GM19324 (cell line): ENCODE data around the gene PRDM11.

Experiments
- ATAC-seq: cut with Tn5 transposase; IDR thresholded peaks from one replicate; pipeline ENCODE4 v1.9.1; 2021; ENCODE audit warnings: mild to moderate bottlenecking, moderate library complexity; ENCODE audit not compliant: unreplicated experiment, low FRiP score

PRDM11 gene

DNA sequence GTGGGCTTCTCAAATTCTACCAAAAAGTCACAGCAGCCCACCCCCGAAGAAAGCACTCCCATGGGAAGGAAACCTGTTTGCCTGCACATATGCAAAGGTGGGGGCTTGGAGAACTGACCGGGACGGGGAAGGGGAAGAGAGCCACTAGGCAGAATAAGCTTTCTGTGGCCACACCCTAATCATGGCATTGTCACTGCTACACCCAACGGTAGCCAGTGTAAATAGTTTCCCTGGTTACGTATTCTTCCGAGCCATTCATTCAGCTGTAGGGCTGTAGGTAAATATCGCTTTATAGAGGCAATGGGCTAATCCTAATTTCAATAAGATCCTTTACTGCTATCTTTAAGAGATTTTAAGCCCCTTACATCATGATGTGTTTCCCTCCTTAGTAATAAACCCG lies 61.7 kb downstream of the PRDM11 start:
- no peak for ATAC-seq

DNA sequence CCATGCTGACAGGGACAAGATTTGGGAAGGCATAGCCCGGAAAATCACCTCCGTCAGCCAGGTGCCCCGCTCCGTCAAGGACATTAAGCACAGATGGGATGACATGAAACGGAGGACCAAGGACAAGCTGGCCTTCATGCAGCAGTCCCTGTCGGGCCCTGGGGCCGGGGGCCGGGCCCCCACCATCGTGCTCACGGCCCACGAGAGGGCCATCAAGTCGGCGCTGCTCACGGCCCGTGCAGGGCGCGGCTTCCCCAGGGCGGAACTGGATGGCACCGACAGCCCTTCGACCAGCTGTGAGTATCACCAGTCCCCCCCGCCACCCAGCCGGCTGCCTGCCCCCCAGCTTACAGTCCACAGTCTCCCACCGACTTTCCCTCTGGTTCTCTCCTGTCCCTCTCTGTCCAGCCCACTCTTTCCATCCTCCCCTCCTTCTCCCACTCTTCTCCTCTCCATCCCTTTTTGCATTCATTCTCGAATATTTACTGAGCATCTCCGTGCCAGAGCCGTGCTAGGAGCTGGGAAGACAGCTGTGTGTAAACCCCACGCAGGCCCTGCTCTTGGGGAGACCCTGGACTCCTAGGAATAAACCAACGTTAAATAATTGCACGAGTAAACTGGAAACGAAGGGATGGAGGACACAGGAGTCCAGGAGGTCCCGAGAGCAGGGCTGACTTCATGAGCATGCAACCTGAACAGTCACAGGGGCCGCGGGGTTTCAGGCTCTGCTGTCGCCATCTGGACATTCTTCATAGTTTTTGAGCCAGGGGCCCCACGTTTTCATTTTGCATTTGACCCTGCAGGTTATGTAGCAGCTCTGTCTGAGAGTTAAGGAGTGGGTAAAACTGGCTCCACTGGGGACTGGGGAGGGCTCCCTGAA lies 62.8 kb downstream of the PRDM11 start:
- no peak for ATAC-seq

DNA sequence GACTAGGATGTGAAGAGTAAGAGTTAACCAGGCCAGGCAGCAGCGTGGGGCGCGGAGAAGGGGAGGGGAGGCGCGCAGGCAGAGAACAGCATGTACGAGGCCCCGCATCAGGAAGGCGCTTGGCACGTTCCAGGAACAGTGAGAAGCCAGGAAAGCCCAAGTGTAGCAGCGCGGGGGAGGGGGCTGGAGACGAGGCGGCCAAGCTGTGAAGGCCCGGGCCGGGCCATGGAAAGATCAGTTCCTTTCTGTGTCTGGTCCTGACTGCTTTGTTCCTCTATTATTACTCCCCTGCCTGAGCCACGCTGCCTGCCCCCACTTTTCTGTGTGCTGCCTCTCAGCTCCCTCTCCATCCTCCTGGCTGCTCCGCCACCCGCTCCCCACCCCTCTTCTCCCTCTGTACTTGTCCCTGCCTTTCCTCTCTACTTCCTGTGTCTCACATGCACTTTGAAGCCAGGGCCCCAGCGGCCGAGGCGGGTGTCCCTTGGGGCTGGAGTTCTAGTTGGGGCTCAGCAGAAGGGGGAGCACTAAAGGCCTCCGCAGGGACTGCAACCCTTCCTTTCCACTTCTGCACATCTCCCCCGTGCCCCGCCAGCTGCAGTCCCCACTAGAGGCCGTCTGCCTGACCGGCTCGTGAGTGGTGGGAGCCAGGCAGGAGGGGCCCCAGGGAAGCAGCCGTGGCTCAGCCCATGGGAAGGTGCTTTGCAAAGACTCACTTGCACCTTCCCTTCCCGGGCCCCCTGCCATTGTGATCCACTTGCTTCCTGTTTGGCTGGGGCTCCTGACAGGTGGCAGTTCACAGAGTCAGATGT lies 63.7 kb downstream of the PRDM11 start:
- no peak for ATAC-seq

DNA sequence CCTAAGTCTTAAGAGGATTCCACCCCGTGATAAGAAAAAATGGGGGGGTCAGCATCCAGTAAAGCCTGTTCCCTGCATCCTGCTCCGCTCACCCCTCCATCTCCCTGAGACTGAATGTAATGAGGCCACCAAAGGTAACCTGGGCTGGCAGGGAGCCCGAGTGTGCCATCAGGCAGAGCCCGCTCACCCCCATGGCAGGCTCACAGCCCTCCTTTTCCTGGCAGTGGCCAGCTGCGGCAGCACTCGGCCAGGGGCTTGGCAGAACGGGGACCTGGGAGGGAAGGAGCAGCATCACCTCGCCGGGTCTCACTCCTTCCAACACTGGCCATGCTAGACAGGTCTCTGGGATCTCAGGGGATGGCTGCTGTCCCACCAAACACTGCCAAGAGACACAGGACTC lies 64.4 kb downstream of the PRDM11 start:
- no peak for ATAC-seq

DNA sequence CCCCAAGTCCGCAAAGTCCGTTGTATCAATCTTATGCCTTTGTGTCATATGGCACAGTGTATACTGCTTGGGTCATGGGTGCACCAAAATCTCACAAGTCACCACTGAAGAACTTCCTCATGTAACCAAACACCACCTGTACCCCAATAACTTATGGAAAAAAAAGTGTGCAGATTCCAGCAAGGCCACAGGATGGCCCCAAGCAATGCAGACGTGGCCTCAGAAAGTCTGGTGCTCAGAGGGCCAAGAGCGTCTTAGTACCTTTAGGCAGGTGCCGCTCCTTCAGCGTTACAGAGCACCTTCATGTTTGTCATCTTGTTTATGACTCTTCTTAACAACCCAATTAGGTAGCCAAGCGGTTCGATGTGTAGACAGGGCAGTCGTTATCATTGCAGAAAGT lies 65.3 kb downstream of the PRDM11 start:
- no peak for ATAC-seq

DNA sequence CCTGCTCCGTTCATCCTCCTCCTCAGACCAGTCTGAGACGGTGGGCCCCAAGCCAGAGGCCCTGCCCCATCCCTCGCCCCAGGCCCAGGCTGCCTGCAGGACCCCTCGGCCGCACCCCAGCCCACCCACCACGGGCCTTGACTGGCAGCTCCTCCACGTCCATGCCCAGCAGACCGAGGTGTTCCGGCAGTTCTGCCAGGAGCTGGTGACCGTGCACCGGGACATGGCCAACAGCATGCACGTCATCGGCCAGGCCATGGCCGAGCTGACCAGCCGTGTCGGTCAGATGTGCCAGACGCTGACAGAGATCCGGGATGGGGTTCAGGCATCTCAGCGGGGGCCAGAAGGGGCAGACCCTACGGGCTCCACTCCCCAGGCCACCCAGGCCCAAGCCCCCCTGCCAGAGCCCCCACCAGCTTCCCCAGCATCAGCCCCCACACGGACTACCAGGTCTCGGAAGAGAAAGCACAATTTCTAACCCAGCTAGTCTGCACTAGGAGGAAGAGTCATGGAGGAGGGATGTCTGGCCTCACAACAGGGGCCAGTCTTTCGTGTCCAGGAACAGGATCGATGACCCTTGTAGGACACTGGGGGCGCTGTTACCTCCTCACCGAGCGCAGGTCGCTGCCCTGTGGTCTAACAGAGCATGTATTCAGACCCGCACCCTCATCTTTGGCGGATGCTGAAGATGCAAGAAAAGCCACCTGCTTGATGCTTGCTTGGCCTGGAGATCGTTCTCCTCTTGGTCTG lies 66.3 kb downstream of the PRDM11 start:
- no peak for ATAC-seq

DNA sequence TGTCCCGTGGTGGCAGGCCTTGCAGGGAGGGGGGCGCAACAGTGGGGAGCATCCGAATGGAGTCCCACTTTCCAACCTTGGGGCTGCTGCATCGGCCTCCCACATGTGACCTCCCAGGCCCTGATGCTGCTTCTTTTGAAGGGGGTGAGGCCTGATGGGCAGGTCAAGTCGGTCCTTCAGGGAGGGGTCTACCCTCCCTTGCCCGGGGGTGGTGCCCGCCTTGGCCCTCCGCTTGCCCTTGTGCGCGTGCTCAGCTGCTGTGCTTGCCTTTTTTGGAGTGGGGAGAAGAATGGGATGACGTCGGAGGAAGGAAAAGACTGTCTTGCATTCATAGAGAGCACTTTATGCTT lies 66.9 kb downstream of the PRDM11 start:
- ATAC-seq: no peak

DNA sequence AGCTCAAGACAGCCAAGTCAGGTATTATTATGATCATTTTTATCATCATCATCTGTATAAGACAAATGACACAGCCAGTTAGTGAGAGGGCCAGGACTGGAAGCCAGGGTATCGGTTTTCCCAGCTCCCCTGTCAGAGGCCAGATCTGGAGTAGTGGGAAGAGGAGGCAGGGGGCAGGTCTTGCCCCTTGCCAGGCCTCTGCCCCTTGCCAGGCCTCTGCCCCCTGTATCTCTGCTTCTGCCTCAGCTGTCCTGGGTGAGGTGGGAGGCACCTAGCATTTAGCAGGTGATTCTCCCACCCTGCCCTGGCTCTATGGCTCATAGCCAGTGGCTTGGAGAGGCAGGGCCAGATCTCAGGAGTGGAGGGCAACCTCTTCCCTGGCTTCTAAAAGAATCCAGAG lies 67.3 kb downstream of the PRDM11 start:
- ATAC-seq: no peak

DNA sequence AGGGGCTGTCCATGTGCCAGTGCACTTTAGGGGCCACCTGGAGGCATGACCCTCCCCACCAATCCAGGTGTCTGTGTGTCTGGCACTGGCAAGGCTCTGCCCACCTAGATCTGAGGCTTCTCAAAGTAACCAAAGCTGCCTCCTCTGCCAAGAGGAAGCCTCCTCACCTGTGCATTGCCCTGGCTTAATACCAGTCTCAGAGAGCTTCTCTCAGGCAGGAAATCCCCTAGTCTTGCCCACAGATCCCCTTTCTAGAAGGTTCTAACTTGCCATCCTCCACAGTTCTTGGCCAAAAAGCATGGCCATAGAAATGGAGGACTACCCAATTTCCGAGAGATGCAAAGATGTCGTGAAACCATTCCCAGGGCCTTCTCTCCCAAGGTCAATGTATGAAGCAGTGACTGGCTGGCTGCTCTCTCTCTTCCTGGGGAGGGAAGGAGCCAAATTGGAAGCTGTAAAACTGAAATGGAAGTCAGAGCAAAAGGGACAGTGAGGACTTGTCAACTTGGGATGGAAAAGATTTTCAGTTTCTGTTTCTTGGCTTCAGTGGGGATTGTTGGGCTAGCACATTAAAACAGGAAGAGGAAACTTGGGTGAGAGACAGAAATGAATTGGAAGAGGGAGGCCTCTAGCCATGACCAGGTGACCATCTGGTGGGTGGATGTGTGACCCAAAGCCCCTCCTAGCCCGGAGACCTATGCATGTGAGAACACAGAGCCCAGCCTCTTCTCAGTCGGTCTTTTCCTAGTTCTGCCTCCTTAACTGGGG lies 68.8 kb downstream of the PRDM11 start:
- ATAC-seq: no peak

DNA sequence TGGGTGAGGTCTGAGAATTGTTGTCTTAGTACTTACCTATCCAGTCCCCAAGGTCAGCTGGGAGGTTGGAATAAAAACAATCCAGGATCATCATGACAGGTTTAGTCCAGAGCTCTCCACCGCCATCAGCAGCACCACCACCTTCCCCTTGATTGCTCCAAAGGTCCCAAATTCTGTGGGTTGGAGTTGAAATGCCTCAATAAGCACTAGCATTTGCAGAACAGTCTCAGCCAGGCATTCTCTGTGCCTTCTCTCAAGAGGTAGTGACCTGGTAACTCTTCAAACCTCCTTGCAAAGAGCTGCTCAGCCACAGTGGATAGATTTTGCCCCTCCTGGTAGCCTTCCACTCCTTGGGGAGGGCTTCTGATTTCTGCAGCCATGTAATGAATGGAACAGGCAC lies 69.6 kb downstream of the PRDM11 start:
- ATAC-seq: no peak

DNA sequence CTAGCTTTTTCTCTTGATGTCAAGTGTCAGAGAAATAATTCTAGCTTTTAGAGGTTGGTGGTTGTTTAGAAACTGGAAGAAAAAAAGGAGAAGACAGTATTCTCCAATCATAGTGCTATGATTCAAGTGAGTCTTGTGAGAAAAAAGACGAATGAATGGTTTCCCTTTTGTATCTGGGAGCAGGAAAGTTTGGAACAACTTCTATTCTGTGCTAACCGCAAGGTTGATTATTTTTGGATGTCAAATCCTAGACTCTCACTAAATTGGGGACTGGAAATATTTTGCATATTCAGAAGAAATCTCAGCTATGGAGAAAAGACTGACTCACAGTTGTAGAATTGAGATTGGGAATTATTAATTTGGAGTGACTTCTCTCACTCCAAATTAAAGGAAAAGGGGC lies 70.5 kb downstream of the PRDM11 start:
- ATAC-seq: no peak

DNA sequence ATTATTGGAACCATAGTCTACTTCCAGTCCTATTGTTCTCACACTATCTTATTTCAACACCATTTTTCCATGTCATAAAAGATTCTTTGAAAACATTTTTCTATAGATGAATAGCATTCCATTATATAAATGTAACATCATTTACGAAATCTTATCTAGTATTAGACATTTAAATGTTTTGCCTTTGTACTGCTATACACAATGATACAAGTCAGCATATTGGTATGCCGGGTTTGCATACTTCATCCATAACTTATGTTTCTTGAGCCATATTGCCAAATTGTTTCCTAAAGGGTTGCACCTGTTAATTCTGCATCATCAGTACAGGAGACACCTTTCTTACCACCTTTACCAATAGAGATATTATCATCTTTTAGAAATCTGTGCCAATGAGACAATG lies 71.6 kb downstream of the PRDM11 start:
- ATAC-seq: no peak

DNA sequence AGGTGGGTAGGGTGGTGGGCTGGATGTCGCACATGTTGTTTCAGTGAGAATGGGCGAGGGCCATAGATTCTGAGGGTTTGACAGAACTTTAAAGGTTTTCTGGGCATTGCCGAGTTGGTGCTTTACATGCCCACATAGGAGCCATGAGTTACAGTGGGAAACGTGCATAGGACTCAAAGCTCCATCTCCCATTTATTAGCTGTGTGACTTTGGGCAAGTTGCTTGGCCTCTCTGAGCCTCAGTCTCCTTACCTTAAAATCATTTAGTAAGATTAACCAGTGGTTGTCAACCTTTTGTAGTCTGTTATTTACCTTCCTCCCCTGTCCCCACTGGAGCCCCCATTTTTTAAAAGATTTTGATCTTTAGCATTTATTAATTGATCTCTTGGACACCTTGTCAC lies 72.3 kb downstream of the PRDM11 start:
- ATAC-seq: no peak

DNA sequence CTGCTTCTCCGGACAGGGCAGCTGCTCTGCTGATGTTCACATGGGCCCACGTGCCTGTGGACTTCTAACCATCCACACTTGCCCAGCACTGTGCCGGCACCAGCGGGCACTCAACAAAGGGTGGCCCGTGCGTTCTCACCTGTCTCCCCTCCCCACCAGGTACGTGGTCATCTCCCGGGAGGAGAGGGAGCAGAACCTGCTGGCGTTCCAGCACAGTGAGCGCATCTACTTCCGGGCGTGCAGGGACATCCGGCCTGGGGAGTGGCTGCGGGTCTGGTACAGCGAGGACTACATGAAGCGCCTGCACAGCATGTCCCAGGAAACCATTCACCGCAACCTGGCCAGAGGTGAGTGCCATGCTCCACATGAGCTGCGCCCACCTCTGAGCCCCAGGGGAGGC lies 73.0 kb downstream of the PRDM11 start:
- ATAC-seq: no peak

DNA sequence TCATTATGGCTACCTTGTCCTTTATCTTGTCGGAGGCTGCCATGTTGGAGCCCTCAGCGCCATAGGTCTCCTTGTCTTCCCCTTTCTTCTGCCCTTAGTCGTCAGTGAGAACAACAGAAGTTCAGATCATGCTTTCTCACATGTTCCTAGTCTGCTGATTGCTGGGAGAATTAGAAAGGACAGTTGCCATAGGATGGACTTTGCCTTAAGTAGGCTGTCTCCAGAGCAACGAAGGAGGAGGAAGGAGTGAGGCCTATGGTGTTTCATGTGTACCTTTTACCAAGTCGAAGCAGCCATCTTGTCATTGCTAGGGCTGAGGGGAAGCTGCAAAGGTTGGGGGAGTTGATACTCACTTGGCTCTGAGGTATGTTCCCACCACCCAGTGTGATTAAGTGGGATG lies 77.1 kb downstream of the PRDM11 start:
- ATAC-seq: no peak

DNA sequence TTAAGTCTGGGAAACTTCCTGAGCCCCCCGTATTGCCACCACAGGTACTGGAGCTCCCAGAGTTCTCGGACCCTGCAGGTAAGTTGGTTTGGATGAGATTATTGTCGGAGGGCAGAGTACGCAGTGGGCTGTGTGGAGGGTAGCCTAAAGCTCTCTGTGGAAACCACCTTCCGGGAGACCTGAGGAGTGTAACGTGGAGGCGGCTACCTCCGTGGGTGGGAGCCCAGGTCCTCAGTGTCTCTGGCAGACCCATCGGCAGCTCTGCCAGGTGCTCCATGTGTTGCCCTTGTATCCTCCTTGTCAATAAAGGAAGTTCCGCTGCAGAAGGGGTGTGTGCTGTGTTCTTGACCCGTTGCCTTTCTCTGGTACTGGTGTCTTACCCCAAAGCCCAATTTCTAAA lies 78.3 kb downstream of the PRDM11 start:
- no peak for ATAC-seq

DNA sequence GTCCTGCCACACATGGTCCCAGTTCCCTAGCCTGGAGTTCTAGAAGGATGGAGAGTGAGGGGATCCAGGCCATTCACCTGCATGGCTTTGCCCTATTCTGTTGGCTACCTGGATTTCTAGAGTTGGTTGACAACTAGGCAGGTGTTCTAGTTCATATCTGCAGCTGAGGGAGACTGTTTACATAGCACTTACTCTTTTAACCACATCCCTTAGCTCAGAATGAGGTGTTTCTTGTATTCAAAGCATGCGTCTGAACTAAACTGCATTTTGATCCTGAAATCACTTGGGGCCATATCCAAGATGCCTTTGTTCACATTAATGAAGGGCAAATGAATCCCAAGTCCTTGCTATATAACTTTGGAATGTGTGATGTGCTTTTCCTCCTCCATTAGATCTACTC lies 78.8 kb downstream of the PRDM11 start:
- ATAC-seq: no peak

DNA sequence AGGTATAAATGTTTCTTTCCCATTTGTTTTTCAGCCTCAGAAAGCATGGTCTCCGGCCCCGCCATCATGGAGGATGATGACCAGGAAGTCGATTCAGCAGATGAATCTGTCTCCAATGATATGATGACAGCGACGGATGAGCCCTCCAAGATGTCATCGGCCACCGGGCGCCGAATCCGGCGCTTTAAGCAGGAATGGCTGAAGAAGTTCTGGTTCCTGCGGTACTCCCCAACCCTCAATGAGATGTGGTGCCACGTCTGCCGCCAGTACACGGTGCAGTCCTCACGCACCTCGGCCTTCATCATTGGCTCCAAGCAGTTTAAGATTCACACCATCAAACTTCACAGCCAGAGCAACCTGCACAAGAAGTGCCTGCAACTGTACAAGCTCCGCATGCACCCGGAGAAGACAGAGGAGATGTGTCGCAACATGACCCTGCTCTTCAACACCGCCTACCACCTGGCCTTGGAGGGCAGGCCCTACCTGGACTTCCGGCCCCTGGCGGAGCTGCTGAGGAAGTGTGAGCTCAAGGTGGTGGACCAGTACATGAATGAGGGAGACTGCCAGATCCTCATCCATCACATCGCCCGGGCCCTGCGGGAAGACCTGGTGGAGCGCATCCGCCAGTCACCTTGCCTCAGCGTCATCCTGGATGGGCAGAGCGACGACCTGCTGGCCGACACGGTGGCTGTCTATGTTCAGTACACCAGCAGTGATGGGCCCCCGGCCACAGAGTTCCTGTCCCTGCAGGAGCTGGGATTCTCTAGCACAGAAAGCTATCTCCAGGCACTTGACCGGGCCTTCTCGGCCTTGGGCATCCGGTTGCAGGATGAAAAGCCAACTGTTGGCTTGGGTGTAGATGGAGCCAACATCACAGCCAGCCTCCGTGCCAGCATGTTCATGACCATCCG lies 79.8 kb downstream of the PRDM11 start:
- no peak for ATAC-seq

DNA sequence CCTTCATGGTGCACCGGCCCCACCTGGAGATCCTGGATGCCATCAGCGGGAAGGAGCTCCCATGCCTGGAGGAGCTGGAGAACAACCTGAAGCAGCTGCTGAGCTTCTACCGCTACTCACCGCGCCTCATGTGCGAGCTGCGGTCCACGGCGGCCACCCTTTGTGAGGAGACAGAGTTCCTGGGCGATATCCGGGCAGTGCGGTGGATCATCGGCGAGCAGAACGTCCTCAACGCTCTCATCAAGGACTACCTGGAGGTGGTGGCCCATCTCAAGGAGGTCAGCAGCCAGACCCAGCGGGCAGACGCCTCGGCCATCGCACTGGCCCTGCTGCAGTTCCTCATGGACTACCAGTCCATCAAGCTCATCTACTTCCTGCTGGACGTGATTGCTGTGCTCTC lies 80.5 kb downstream of the PRDM11 start:
- ATAC-seq: no peak

DNA sequence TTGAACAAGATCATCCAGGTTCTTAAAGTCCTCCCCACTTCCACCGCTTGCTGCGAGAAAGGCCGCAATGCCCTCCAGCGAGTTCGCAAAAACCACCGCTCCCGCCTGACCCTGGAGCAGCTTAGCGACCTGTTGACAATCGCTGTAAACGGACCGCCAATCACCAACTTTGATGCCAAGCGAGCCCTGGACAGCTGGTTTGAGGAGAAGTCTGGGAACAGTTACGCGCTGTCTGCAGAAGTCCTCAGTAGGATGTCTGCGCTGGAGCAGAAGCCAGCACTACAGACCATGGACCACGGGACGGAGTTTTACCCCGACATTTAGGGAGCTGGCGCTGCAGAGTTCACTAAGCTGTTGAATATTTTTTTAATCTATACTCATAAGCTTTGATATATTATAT lies 81.4 kb downstream of the PRDM11 start:
- ATAC-seq: no peak
